K562 (cell line): ENCODE measurements around the gene GZMM. TPM values are rescaled to one million over a fixed set of nuclear protein-coding genes. Genes with fewer than 3 reads are reported as not detected.

ENCODE experiments used
- BMI1 ChIP-seq: fragments of 150-350 bp; IDR thresholded peaks from 2 replicates; pipeline ENCODE4 v1.6.1; 2014; ENCODE audit warnings: low read length
- IRF1 ChIP-seq: sonication (generic); formaldehyde crosslinking; IDR thresholded peaks from 2 replicates; pipeline ENCODE4 v1.8.0; 2022; ENCODE audit warnings: missing genetic modification reagents, mild to moderate bottlenecking, borderline replicate concordance
- POU5F1 ChIP-seq: fragments of 150-350 bp; IDR thresholded peaks from 2 replicates; pipeline ENCODE4 v1.6.1; 2014; ENCODE audit warnings: borderline replicate concordance, low read length, low read depth, mild to moderate bottlenecking; ENCODE audit not compliant: partially characterized antibody
- PRDM10 ChIP-seq: fragments of 450-650 bp; IDR thresholded peaks from 2 replicates; pipeline ENCODE4 v1.6.1; 2018; ENCODE audit not compliant: partially characterized antibody
- PRMT5 ChIP-seq: sonication (generic); formaldehyde crosslinking; IDR thresholded peaks from 2 replicates; pipeline ENCODE4 v1.5.0; 2020; ENCODE audit warnings: missing genetic modification reagents
- SP2 ChIP-seq: IDR thresholded peaks from 2 replicates; pipeline ENCODE4 v1.6.1; 2011; ENCODE audit warnings: mild to moderate bottlenecking, low read depth, low read length, moderate library complexity; ENCODE audit not compliant: poor library complexity, severe bottlenecking; ENCODE audit errors: extremely low read depth
- TARDBP ChIP-seq: fragments of 450-650 bp; IDR thresholded peaks from 2 replicates; pipeline ENCODE4 v1.6.1; 2016
- ZNF146 ChIP-seq: IDR thresholded peaks from one replicate; pipeline ENCODE4 v1.6.1; 2018; ENCODE audit warnings: missing compliant biosample characterization; ENCODE audit not compliant: unreplicated experiment
- ZNF780A ChIP-seq: fragments of 250-450 bp; sonication (Bioruptor Pico); IDR thresholded peaks from 2 replicates; pipeline ENCODE4 v1.5.0; 2021; ENCODE audit warnings: mild to moderate bottlenecking
- polyA plus RNA-seq, 8 experiments: library from polyadenylated mRNA; depleted of rRNA in 4 of 8; stranded (reverse) in 5 of 8; unstranded in 3 of 8; fragments of >200 nt; fragmentation: Nextera tagmentation in 2 of 8; fragmentation: Illumina TruSeq in 1 of 8; extraction: Ambion mirVana in 2 of 8; extraction: Trizol in 1 of 8; gene quantifications; 2 replicates each; pipeline versions ENCODE4 v1.2.1 to v1.2.3, GENCODE V29; 2011 to 2014; ENCODE audit warnings: inconsistent platforms in 1 of 8, missing spikeins in 1 of 8
- total RNA-seq, 7 experiments: library from RNA; depleted of rRNA in 6 of 7; stranded (reverse); fragments of >200 nt in 6 of 7; fragmentation: Illumina TruSeq in 2 of 7; extraction: Trizol in 2 of 7; gene quantifications; 2 replicates each; pipeline versions ENCODE4 v1.2.1 to v1.2.3, GENCODE V29; 2011 to 2021; ENCODE audit warnings: low replicate concordance in 1 of 7
- TF ChIP-seq, protein P1 (sequence below): sonication (generic); formaldehyde crosslinking; IDR thresholded peaks from 2 replicates; pipeline ENCODE4 v1.8.0; 2023; ENCODE audit warnings: mild to moderate bottlenecking, missing genetic modification reagents
- TF ChIP-seq, protein P2 (sequence below): fragments of 450-650 bp; formaldehyde crosslinking; IDR thresholded peaks from 2 replicates; pipeline ENCODE4 v1.4.0; 2022; ENCODE audit warnings: mild to moderate bottlenecking, moderate library complexity
- TF ChIP-seq, protein P3 (sequence below): fragments of 450-650 bp; IDR thresholded peaks from 2 replicates; pipeline ENCODE4 v1.6.1; 2016; ENCODE audit warnings: missing biosample characterization, missing genetic modification characterization

The GZMM gene
- total and polyA plus RNA-seq, 9 of the 15 experiments (the other 6 are each of a cell fraction or from before 2014, with no cell fraction given): 0.08 to 2.6 (median 0.70) TPM; not detected in 2

- TF ChIP-seq BMI1: no peak
- TF ChIP-seq, protein P1, sequence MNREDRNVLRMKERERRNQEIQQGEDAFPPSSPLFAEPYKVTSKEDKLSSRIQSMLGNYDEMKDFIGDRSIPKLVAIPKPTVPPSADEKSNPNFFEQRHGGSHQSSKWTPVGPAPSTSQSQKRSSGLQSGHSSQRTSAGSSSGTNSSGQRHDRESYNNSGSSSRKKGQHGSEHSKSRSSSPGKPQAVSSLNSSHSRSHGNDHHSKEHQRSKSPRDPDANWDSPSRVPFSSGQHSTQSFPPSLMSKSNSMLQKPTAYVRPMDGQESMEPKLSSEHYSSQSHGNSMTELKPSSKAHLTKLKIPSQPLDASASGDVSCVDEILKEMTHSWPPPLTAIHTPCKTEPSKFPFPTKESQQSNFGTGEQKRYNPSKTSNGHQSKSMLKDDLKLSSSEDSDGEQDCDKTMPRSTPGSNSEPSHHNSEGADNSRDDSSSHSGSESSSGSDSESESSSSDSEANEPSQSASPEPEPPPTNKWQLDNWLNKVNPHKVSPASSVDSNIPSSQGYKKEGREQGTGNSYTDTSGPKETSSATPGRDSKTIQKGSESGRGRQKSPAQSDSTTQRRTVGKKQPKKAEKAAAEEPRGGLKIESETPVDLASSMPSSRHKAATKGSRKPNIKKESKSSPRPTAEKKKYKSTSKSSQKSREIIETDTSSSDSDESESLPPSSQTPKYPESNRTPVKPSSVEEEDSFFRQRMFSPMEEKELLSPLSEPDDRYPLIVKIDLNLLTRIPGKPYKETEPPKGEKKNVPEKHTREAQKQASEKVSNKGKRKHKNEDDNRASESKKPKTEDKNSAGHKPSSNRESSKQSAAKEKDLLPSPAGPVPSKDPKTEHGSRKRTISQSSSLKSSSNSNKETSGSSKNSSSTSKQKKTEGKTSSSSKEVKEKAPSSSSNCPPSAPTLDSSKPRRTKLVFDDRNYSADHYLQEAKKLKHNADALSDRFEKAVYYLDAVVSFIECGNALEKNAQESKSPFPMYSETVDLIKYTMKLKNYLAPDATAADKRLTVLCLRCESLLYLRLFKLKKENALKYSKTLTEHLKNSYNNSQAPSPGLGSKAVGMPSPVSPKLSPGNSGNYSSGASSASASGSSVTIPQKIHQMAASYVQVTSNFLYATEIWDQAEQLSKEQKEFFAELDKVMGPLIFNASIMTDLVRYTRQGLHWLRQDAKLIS (CRISPR knock-in tag): no peak
- TF ChIP-seq IRF1 (CRISPR knock-in tag): no peak
- no peak for TF ChIP-seq TARDBP
- no peak for TF ChIP-seq SP2
- peak; percentile 37; the same call in 1 of the 2 replicates for TF ChIP-seq ZNF780A (CRISPR knock-in tag)
- TF ChIP-seq, protein P2, sequence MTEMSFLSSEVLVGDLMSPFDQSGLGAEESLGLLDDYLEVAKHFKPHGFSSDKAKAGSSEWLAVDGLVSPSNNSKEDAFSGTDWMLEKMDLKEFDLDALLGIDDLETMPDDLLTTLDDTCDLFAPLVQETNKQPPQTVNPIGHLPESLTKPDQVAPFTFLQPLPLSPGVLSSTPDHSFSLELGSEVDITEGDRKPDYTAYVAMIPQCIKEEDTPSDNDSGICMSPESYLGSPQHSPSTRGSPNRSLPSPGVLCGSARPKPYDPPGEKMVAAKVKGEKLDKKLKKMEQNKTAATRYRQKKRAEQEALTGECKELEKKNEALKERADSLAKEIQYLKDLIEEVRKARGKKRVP (CRISPR knock-in tag): no peak
- TF ChIP-seq, protein P3, sequence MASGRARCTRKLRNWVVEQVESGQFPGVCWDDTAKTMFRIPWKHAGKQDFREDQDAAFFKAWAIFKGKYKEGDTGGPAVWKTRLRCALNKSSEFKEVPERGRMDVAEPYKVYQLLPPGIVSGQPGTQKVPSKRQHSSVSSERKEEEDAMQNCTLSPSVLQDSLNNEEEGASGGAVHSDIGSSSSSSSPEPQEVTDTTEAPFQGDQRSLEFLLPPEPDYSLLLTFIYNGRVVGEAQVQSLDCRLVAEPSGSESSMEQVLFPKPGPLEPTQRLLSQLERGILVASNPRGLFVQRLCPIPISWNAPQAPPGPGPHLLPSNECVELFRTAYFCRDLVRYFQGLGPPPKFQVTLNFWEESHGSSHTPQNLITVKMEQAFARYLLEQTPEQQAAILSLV (tag): no peak
- no peak for TF ChIP-seq PRMT5 (CRISPR knock-in tag)
- TF ChIP-seq POU5F1: peak; percentile 34
- TF ChIP-seq ZNF146 (CRISPR knock-in tag): no peak
- no peak for TF ChIP-seq PRDM10
Measured at GRCh38 chr19:572140-572742, 28.4 kb downstream of the GZMM start, which contains the start of gene BSG (continued).
